Kidney (tissue), 14 donors: Measurements from ENCODE around the gene POLR1A. TPM values are rescaled to one million over a fixed set of nuclear protein-coding genes. Genes with fewer than 3 reads are reported as not detected.

Experiments used
- DNase-seq, 5 donors: peaks; one replicate each; pipeline ENCODE4 v3.0.0-alpha.2; 2013 to 2020
- FAIRE-seq: peaks from 2 replicates; lab custom pipeline; 2012; peaks lifted over from hg19 to GRCh38; lab: Jason Lieb, UNC
- H3K27ac ChIP-seq, 2 donors: one replicate each; pipeline ENCODE4 v1.7.0; 2013; ENCODE audit warnings: low read depth in 2 of 2, low read length in 2 of 2, inconsistent platforms in 1 of 2
- H3K27me3 ChIP-seq: one replicate; pipeline ENCODE4 v1.7.1; 2013; ENCODE audit warnings: low read length, inconsistent platforms; ENCODE audit not compliant: control insufficient read depth, insufficient read depth
- H3K36me3 ChIP-seq, 3 donors: one replicate each; pipeline versions ENCODE4 v1.7.0 to v1.7.1; 2013; ENCODE audit warnings: low read length in 3 of 3, control low read depth in 1 of 3, inconsistent platforms in 1 of 3; ENCODE audit not compliant: insufficient read depth in 3 of 3, control insufficient read depth in 2 of 3
- H3K4me1 ChIP-seq, 3 donors: one replicate each; pipeline versions ENCODE4 v1.7.0 to v1.7.1; 2013; ENCODE audit warnings: low read length in 3 of 3, inconsistent platforms in 1 of 3, low read depth in 1 of 3; ENCODE audit not compliant: control insufficient read depth in 2 of 3, insufficient read depth in 2 of 3
- H3K4me3 ChIP-seq, 3 donors: one replicate each; pipeline versions ENCODE4 v1.7.0 to v1.8.1; 2013; ENCODE audit warnings: low read length in 3 of 3, control low read depth in 1 of 3, inconsistent platforms in 1 of 3
- H3K9ac ChIP-seq, 3 donors: one replicate each; pipeline versions ENCODE4 v1.7.0 to v1.7.1; 2013; ENCODE audit warnings: low read length in 3 of 3, control low read depth in 1 of 3, inconsistent platforms in 1 of 3
- H3K9me3 ChIP-seq, 3 donors: one replicate each; pipeline versions ENCODE4 v1.7.0 to v1.7.1; 2013; ENCODE audit warnings: low read length in 3 of 3, control low read depth in 1 of 3, inconsistent platforms in 1 of 3; ENCODE audit not compliant: control insufficient read depth in 2 of 3, insufficient read depth in 1 of 3
- CTCF ChIP-seq: IDR thresholded peaks from 3 replicates; pipeline ENCODE4 v1.5.1; 2012; ENCODE audit warnings: mild to moderate bottlenecking, moderate library complexity, borderline replicate concordance; ENCODE audit not compliant: insufficient read depth; ENCODE audit errors: extremely low read depth
- intact Hi-C: fragments of 100-400 bp; cut with DNase I; formaldehyde crosslinking; loops from one replicate; pipeline ENCODE4 v1.11.1; 2022
- polyA plus RNA-seq: library from polyadenylated mRNA; stranded (reverse); fragments of 350-450 nt; fragmentation: Illumina TruSeq; extraction: RNeasy Lipid Tissue Mini Kit (QIAGEN cat#74804); gene quantifications from one replicate; pipeline ENCODE4 v1.2.3, GENCODE V29; 2014; ENCODE audit warnings: low read depth, low replicate concordance; ENCODE audit not compliant: insufficient read depth
- total RNA-seq: library from RNA; stranded (reverse); fragmentation: NEBNext Ultra II Directional; extraction: Animal tissue kit (Norgen Biotek cat#: 25700); gene quantifications from one replicate; pipeline ENCODE4 v1.2.1, GENCODE V29; 2021
- donor health status: control.
- donor health status: control.
- donor health status: control.
- donor health status: control.
- donor health status: control.
- donor health status: DM: yes; HTN: yes; CAD: no.
- donor health status: Normal renal cell carcinoma (clear cell type).

POLR1A gene
- total and polyA plus RNA-seq, 2 donors from 2014 or later, result 3.4 to 33.7 TPM

DNA sequence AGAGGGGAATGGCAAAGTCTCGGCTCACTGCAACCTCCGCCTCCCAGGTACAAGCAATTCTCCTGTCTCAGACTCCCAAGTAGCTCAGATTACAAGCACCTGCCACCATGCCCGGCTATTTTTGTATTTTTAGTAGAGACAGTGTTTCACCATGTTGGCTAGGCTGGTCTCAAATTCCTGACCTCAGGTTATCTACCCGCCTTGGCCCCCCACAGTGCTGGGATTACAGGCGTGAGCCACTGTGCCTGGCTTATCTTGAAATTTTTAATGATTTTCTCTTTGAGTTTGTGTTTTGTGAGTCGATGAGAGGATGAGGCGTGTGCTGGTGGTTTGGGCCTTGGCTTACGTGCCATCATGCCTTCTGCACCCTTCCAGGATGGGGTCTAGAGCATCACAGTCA lies 115.6 kb downstream of the POLR1A start:
- H3K27ac ChIP-seq, result no peak overlapping the region
- DNase-seq, result no peak
- H3K36me3 ChIP-seq, result no peaks in the 10 kb centered on the region
- H3K4me3 ChIP-seq, result no peak overlapping the region
- no peaks in the 10 kb centered on the region for H3K9me3 ChIP-seq
- intact Hi-C loops, result no loop called here
- no peak for TF ChIP-seq CTCF
- no peaks in the 10 kb centered on the region for H3K27me3 ChIP-seq
- H3K9ac ChIP-seq, result no peak overlapping the region
- no peaks in the 10 kb centered on the region for H3K4me1 ChIP-seq
- no peak for FAIRE-seq

DNA sequence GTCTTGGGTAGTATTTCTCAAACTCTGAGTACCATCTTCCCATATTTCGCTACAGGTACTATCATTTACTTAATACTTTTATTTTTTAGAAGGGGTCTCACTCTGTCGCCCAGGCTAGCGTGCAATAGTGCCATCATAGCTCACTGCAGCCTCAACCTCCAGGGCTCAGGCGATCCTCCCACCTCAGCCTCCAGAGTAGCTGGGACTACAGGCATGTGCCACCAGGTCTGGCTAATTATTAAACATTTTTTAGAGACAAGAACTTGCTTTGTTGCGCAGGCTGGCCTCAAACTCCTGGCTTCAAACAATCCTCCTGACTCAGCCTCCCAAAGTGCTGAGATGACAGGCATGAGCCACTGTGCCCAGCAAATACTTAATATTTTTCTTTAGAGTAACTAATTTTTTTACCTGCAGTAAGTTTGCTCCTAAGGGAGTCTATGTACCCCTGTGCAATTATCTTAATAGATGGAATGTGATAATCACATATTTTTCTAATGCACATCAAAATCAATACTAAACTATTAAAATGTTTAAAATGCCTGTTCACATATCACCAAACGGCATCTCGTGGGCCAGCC lies 116.3 kb downstream of the POLR1A start:
- no peaks in the 10 kb centered on the region for H3K36me3 ChIP-seq
- H3K27me3 ChIP-seq, result no peaks in the 10 kb centered on the region
- H3K27ac ChIP-seq, result no peak overlapping the region
- no peak overlapping the region for H3K4me3 ChIP-seq
- no peak for FAIRE-seq
- no peaks in the 10 kb centered on the region for H3K9me3 ChIP-seq
- no peaks in the 10 kb centered on the region for H3K4me1 ChIP-seq
- no peak for DNase-seq
- no peak overlapping the region for H3K9ac ChIP-seq
- no peak for TF ChIP-seq CTCF
- intact Hi-C loops, result no loop called here

GRCh38 chr2:85988914-85989270 lies 116.8 kb downstream of the POLR1A start:
- no peak for FAIRE-seq
- DNase-seq, result peak in 1 of 5 donors; percentile 53
- Histone ChIP-seq H3K36me3 (no peaks in the 10 kb centered on the region), H3K27ac (no peak overlapping the region), H3K27me3 (no peaks in the 10 kb centered on the region), H3K9me3 (no peaks in the 10 kb centered on the region), H3K4me1 (no peaks in the 10 kb centered on the region), H3K4me3 (no peak overlapping the region), H3K9ac (no peak overlapping the region)
- TF ChIP-seq CTCF, result no peak
- intact Hi-C loops, result no loop called here

GRCh38 chr2:85988175-85988913 lies 117.3 kb downstream of the POLR1A start:
- H3K4me1 ChIP-seq, result no peaks in the 10 kb centered on the region
- no peak overlapping the region for H3K27ac ChIP-seq
- DNase-seq (peak in 1 of 5 donors; percentile 58), FAIRE-seq (no peak)
- H3K4me3 ChIP-seq, result no peak overlapping the region
- intact Hi-C loops, result no loop called here
- no peaks in the 10 kb centered on the region for H3K27me3 ChIP-seq
- TF ChIP-seq CTCF, result no peak
- H3K36me3 ChIP-seq, result no peaks in the 10 kb centered on the region
- no peak overlapping the region for H3K9ac ChIP-seq
- H3K9me3 ChIP-seq, result no peaks in the 10 kb centered on the region
